Fibroblast of skin of right biceps (primary cell): ENCODE results near the gene KIAA1210.
A peak's percentile ranks its signal among the peaks of the same experiment; 100 is the strongest.

Experiments
- DNase-seq: peaks from one replicate; pipeline ENCODE4 v3.0.0-alpha.2; 2013

Gene KIAA1210

DNA sequence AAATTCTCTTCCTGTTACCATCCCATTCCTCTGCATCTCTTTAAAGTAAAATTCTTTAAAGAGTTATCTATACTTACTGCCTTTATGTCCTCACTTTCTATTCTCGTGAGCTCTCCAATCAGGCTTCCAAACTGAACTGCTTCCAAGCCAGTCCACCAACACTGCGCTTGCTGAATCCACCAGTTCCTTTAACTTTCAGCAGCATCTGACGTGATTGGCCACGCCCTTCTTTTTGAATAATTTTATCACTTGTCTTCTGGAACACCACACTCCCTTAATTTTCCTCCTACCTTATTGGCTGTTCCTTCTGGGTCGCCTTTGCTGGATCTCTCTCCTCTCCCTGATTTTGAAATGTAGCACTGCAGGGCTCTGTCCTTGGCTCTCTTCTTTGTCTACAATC, at the start of gene KIAA1210:
KIAA1210 (minus strand) TSS at position 163 of the 400 bp plus-strand sequence. CDS start 4,170 bp downstream, outside the sequence.
- DNase-seq: no peak

DNA sequence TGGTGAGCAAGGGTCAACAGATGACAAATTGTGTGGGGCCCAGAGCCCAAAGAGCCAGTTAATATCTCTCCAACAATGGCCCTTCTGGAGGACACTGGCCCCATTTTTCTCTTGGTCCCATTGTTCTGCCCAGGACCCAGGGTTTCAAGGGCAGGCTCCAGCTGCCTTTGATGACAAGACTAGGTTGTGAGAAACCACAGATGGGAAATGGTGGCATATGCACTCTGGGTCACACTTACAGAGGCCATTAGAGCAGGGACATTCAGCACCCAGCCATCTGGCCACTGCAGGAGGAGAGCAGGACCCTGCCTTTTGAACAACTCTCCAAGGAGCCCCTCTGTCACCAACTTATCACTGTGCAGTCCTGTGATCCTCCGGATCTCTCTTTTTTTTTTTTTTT, 49.7 kb upstream of the KIAA1210 start:
- DNase-seq: no peak

DNA sequence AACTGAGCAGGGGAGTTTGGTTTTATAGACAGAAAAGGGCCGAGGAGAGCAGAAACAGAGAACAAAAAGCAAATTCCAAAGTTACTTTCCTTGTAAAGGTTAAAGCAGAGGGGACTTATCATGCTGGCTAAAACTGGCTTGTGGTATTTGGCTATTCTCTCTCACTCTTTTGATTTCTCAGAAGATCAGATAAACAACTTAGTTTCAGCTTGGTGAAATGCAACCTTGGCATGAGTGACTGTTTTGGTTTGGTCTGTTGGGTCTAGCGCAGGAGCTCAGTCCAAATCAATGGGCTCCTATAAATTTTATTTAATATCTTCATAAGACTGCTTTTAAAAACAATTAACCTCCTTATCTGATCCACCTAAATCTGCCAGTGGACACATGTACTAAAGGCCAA, 47.3 kb upstream of the KIAA1210 start:
- DNase-seq: no peak

DNA sequence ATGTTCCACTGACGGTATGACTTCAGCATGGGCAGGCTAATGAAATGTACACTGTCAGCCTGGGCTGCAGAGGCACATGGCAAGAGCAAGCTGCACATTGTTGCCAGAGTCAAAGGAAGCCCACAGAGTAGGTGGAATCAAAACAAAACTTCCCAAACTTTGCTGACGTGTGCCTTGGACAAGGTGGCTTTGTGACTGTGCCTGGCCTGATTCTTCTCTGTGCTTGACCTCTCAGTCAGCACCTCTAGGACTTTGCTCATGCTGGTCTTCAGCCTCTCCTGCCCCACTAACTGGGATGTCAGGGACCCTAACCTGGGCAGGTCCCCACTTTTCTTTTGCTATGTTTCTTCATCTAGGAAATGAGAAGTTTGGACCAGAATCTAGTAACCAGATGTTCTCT, 40.5 kb upstream of the KIAA1210 start:
- no peak for DNase-seq

DNA sequence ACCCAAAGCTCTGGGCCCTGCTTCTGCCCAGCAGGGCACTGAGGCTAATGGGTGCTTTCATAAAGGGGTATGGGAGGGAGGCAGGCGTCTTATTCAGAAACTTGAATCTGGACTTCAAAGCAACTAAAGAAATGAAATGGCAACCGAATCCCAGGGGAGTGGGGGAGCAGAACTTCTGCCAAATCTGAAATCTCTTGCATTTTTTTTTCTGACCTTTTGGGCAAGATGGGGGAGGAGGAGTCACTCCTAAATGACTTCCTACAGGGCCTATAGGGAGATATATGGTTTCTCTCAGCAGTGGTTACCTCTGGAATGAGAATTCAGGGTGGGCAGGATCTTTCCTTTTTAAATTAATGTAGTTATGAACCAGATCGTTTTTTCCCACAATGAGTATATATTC, 30.6 kb upstream of the KIAA1210 start:
- DNase-seq: peak; percentile 31

DNA sequence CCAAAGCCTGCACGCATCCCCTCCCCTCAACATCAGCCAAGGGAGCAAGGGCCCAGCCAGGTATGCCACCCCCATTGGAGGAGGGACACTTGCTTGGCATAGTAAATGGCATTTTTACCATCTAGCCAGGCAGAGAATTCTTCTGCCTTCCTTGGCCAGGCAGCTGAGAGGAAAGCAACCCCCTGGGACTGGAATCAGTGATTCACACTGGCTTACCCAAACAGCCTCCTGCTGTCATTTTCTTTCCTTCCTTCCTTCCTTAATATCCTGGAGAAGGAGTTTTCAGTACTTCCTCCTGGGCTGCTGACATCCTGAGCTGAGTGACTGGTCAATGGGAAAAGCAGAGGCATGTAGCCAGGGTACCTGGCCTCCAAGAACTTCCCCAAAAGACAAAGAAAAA, 28.6 kb upstream of the KIAA1210 start:
- DNase-seq: peak; percentile 9

DNA sequence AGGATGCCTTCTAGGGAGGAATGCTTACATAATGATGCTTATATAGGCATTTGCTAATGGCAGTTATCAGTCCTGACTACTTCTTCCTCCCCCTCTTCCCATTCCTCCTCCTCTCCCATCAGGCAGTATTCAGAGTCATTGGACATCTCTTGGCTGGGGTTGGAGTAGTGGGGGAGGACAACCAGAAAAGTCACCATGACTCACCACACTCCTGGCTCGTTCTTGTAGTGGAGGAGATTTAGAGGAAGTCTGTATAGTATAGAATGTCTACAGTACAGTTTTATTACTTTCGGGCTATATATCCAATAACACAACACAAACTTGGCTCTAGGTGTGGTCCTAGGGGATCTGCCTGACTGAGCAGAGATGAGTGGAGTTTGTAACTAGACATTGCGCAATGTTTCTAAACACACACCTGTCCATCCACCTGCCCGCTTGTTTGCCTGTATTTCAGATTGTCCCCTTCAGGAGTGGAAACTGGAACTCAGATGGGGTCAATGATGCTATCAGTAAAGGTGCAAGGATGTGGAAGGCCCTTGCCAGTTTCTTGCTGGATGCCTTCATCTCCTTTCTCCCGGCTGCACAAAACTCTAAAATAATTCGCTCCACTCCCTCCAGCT, 27.9 kb upstream of the KIAA1210 start:
- peak; percentile 92 for DNase-seq

DNA sequence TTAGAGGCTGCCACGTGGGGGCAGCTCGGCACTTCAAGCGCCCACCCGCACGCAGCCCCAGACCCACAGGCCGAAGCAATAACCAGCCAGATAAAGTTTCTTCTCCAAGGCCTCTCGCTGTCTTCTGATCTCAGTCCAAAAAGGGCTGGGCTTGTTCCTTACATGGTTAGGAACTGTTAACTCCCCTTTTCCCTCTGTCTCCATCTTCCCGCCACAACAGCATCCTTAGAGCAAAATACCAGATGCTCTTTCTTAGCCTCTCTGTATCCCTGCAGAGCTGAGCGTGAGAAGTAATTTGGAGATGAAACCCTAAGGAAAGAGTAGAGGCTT, 23.4 kb upstream of the KIAA1210 start:
- no peak for DNase-seq

DNA sequence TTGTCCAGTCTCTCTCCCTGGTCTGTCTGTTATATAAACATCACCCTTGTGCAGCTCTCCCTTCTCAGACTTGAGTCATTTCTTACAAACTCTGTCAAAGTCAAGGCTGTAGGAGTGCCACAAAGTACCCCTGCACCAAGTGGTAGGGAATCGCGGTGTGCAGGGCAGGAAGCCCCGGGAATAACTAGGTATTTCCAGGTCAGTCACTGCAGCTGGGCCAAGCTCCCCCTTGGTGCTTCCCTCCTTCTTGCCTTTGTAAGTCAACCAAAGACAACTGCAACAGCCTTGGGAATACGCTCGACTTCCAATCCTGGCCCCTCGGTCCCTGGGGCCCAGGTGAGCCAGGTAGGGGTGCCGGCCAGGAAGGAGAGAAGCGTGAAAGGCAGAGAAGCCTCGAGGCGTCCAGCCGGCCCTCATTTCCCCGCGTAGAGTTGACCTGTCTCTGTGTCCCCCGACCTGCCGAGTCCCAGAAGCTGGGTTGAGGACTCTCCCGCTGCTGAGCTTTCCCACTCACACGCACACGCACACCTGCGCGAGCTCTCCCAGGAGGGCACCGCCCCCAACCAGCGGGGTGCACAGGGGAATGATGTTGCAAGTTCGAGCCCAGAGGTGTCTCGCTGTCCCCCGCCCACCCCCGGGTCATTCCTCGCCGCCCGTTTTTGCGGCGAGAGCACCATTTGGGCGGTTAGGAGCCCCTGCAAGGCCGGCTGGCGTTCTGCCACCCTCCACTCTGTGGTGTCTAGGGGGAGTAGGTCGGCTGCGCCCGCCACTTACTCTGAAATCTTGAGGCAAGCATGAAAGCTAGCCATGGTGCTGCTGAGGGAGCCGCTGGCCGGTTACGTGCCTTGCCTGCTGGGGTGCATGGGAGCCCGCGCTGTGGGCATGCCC, 22.8 kb upstream of the KIAA1210 start:
- no peak for DNase-seq

DNA sequence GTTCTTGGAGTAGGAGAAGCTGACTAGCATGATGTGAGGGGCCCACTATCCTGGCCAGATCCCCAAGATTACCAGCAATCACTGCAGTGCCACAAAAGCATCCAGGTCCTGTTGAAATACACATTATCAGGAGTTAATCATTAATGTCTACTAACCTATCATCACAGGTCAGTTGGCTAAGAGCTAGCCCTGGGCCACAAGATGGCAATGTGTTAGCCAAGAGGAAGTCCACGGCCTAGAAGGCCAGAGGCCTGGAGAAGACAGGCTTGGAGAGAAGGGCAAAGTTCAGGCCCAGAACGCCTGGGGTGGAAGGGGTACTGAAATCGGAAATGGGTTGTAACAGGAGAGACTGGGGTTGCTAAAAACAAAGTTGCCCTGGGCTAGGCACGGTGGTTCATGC, 19.9 kb upstream of the KIAA1210 start:
- no peak for DNase-seq

DNA sequence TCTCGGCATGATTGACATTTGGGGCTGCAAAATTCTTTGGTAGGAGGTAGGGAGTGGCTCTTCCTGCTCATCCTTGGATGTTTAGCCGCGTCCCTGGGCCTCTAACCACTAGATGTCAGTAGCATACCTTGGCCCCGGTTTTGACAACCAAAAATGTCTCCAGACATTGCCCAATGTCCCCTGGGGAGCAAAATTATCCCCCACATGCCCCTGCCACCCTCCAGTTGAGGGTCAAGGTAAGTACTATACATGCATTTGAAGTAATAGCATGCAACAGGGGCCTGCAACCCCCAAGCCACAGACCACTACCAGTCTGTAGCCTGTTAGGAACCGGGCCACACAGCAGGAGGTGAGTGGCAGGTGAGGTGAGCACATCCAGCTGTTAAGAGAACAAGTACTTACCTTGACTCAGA, 17.6 kb upstream of the KIAA1210 start:
- peak; percentile 20 for DNase-seq

DNA sequence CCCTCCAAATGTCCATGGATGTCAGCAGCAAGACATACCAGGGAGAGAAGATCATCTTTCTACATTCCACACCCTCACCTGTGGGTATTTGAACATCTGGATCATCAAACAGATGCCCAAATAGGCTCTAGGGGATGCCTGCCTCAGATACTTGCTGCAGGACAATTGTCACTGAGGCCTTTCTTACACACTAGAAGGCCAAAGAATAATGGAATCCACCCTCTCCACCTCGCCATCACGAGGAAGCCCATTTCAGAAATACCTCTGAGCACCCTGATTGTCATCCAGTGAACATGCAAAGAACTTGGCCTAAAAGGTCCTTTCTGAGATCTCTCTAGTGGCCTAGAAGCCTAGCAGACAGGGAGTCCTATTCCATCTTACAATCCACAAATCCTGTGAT, 6.9 kb upstream of the KIAA1210 start:
- no peak for DNase-seq

DNA sequence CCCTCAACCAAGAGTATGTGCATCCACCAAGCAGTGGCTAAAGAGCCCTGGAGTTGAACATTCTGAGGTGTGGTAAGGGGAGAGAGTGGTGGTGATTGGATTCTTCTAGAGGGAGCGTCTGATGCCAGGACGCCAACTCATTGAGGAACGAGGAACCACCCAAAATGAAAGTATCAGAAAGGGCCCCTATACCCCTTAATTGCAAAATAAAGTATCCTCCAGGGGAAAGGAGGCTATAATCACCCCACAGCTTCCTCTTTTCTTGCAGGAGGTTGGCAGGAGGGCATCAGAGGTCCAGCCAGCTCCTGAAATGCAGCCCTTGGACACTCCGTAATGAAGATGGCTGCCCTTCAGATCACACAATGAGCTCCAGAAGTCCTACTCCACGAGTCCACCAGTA, 5.3 kb upstream of the KIAA1210 start:
- DNase-seq: no peak

DNA sequence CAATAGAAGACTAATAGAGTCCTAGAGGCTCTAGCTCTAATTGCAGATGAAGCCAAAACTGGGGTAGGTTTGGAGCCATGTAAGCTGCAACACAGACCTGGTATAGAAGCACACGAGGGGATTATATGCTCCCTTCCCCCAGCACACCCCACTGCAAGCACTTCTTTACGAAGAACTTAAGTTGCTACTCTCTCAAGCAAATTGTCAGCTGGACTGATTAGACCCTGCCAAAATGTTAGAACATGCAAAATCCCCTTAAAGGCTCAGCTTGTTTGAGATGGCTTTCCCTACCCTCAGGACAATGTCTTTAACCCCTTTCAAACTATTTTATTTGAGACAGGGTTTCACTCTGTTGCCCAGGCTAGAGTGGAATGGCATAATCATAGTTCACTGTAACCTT, 4.7 kb upstream of the KIAA1210 start:
- DNase-seq: no peak

DNA sequence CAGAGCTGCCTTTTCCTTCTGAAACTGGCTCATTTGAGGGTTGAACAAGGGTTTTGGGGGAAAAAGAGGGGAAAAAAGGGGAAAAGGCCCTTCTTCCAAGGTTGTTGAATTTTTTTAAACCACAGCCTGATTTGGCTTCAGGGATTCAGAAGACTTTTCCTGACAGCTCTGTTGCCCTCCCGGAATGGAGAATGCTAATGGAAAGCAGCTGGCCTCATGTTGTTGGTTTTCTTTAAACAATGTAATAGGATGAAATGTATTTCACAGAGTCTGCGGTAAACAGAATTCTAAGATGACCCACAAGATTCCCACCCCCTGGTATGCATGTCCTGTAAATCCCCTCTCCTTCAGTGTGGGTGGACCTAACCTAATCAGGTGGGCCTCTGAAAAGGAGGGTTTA, 3.3 kb upstream of the KIAA1210 start:
- peak; percentile 23 for DNase-seq

DNA sequence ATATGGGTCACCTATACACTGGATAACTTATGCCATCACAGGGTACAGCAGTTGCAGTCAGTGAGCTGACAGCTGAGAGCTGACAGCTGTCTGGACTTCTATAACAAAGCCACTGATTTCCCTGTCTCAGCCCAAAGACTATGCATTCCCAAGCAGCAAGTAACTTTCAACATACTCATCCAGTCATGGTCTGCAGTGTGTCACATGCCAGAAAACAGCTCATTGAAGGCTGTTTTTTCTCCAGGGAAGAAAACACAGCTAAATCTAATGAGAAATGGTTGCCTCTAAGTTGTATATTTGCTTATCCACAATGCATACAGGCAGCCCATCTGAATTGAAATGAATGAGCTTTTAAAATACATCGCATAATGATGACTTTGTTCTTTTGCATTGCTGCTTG, 6.3 kb downstream of the KIAA1210 start:
- DNase-seq: peak; percentile 31

DNA sequence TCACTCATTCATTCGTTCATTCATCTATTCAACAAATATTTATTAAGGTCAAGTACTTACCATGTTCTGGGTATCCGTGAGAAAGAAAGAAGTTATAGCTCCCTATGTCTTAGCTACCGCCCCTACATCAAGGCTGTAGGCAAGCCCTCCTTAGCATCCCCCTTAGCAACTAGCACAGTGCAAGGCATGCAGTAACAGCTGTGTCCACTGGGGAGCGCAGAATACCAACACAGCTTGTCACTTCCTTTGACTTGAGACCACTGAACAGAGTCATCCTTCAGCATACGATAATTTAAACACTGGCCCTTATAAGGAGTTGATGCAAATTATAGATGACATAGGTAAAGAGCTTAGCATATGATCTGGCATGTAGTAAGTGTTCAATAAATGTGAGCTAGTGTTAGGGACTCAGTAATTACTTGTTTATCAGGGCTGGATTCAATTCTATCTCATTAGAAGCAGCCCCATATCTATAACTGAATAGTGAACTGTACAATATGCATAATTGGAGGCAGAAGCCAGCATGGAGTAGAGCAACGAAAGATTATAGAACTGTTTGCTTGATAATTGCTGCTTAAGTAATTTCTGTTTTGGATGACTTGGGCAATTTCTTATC, 8.7 kb downstream of the KIAA1210 start:
- peak; percentile 54 for DNase-seq

DNA sequence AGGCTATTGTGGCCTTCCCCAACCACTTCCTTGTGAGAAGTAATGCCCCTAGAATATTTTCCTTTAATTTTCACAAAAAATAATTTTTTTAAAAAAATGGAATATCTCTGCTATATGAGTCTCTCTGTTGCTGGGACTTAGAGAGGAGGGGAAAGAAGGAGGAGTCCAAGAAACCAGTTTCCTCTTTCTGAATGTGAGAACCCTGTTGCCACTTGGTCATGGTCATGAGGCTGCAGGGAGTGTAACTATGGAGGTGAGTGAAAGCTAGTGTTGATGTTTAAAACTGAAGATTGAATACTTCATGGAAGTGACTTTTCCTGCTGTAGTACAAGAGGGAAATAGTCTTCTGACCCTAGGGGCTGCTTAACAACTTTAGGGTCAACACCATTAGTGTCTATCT, 20.4 kb downstream of the KIAA1210 start:
- DNase-seq: no peak

DNA sequence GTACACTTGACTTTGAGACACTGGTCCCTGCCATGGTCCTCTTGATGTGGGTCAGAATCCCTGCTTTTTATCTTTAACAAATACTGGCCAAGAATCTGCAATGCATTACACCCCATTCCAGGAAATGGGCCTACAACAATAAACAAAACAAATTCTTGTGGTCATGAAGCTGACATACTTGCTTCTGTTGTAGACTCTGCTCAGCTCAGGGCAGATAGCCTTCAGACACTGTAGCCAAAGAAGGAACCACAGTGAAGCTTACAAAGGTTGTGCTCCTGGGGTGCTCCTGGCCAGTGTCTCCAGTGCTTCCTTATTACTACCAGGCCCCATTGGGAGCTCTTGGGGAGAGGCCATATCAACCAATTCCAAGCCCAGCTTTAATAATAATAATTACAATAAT, 21.8 kb downstream of the KIAA1210 start:
- peak; percentile 29 for DNase-seq

DNA sequence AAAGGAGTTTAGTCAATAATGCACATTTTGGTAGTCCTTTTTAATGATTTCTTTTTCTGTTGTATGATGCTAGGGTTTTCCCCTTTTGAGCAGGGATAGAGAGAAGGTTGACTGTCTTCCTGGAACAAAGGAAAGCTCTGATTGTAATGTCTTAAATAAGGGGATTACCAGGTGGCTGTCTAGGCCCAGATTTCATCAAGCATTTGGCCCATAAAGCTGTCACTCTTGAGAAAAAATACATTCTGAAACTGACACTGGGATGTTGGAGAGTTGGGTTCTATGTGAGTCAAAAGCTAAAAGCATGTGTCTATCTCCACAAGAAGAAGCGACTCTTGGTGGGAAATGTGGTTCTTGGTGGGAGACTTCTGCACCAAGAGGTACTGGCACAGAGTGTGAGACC, 26.4 kb downstream of the KIAA1210 start:
- DNase-seq: no peak

DNA sequence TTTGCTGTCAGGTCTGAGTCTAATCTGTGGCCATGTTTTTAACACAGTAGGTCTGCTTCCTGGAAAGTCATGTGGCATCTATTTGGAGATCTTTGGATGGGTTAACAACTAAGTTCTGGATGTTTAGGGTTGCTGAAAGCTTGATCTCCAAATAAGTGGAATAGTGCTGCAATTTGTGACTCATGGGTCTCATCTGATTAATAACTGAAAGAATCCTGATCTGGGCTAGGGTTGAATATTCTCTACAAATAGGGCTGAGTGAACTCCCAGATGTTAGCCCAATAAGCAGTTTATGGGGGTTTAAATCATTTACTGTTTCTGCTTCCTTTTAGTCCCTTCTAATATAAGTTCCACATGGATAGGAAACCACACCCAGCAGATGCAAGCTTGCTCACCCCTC, 31.7 kb downstream of the KIAA1210 start:
- DNase-seq: no peak

DNA sequence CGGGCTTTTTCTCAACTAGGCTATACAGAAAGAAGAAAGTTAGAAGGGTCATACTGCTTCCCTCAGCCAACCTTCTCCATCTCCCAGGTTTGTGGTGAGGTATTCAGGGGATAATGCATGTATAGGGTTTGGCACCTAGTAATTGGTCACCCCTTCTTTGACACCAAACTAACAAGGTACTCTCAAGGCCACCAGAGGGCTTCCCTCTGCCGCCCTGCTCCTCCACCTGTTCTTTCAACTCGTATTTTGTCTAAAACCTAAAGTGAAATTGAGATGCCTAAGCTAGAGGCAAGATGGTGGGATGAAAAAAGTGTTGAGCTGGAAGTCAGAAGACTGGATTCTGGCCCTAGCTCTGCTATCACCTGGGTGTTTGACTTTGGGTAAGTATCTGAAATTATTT, 32.8 kb downstream of the KIAA1210 start:
- no peak for DNase-seq

DNA sequence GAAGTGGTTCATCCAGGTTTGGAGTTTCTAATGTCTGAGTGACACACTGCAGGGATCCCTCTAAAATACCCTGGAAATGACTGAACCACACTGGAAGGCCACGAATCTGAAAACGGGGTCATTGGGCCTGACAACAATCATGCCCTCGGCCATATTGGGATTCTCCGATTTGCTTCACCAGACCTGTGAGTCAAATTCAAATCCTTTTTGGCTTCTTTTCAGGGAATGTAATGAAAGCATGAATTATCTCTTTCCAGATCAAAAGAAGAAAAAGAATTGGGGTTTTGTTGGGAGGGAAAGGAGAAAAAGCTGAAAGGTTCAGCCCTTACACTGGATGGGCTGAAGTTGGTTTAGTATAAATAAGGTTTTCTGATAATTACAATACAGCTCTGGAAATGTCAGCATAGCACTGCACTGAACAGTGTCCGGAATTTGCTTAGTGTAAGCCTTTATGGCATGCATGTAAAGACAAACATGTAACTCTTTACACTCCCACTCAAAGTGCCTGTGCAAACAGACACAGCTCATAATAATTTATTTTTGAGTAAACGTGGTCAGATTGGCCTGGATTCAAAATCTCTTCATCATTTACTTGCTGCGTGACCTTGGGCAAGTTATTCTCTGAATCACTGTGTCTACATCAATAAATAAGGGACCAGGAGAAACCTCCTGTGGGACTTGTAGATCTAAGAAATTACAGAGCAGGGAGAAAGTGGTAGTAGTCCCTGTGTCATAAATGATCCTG, 33.4 kb downstream of the KIAA1210 start:
- peak; percentile 20 for DNase-seq

DNA sequence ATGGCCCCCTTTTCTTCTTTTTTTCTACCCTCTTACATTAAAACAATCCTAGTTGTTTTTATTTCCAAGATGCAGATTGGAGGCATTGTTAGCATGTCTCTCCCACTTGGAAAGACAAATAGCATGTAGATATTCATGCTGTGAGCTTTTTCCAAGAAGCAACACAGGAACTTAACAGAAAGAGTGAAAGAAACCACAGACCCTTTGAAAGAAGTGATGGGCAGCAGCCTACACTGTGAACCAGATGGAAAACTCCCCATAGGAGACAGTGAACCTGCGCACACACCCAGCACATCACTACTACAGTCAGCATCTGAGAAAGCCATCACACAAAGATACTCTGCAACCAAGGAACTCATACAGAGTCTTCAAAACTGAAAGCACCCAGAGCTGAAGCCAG, 37.0 kb downstream of the KIAA1210 start:
- DNase-seq: no peak
